Right atrium auricular region (tissue), 2 donors: ENCODE data around the gene MDK. TPM values are rescaled to one million over a fixed set of nuclear protein-coding genes. Genes with fewer than 3 reads are reported as not detected.

Source experiments
- DNase-seq: peaks from one replicate; pipeline ENCODE4 v3.0.0-alpha.2; 2019; ENCODE audit warnings: low spot score
- H3K27ac ChIP-seq, 2 donors: fragments of 200-600 bp; sonication (generic); 1 replicate in 1 of 2; 2 replicates in 1 of 2; pipeline ENCODE4 v1.5.1; 2016 to 2019
- H3K27me3 ChIP-seq, 2 donors: fragments of 200-600 bp; sonication (generic); one replicate each; pipeline versions ENCODE4 v1.5.1 to v1.6.0; 2017 to 2019
- H3K36me3 ChIP-seq: fragments of 200-600 bp; sonication (generic); one replicate; pipeline ENCODE4 v1.5.1; 2016
- H3K4me1 ChIP-seq, 2 donors: fragments of 200-600 bp; sonication (generic); one replicate each; pipeline versions ENCODE4 v1.5.1 to v1.6.0; 2017 to 2019
- H3K4me3 ChIP-seq, 2 donors: fragments of 200-600 bp; sonication (generic); 1 replicate in 1 of 2; 2 replicates in 1 of 2; pipeline ENCODE4 v1.5.1; 2017 to 2019; ENCODE audit warnings: mild to moderate bottlenecking in 1 of 2, moderate library complexity in 1 of 2
- H3K9me3 ChIP-seq, 2 donors: fragments of 200-600 bp; sonication (generic); one replicate each; pipeline ENCODE4 v1.5.1; 2019
- CTCF ChIP-seq, 2 donors: fragments of 200-600 bp; sonication (generic); IDR thresholded peaks; one replicate each; pipeline ENCODE4 v1.5.1; 2019; ENCODE audit warnings: antibody characterized with exemption in 2 of 2
- total RNA-seq, 2 donors: library from RNA; depleted of rRNA; stranded (reverse); fragments of >200 nt; gene quantifications; one replicate each; pipeline ENCODE4 v1.1.0, GENCODE V29; 2016

Gene MDK
- total RNA-seq, 2 donors from 2014 or later, result 11.9 to 26.4 TPM

- H3K27me3 ChIP-seq, result no peaks in the 10 kb centered on the region
- peaks cover 91% of the 10 kb centered on the region for H3K36me3 ChIP-seq
- no peak overlapping the region for H3K27ac ChIP-seq
- H3K4me3 ChIP-seq, result no peak overlapping the region
- H3K9me3 ChIP-seq, result no peaks in the 10 kb centered on the region
- no peak for TF ChIP-seq CTCF (IDR thresholded peaks at IDR 0.05)
- no peak for DNase-seq
- H3K4me1 ChIP-seq, result no peaks in the 10 kb centered on the region
Measured at GRCh38 chr11:46373787-46374740, 7.4 kb upstream of the MDK start.

- no peak overlapping the region for H3K27ac ChIP-seq
- H3K36me3 ChIP-seq, result peaks cover 84% of the 10 kb centered on the region
- no peak overlapping the region for H3K4me3 ChIP-seq
- DNase-seq, result no peak
- no peaks in the 10 kb centered on the region for H3K9me3 ChIP-seq
- no peaks in the 10 kb centered on the region for H3K27me3 ChIP-seq
- H3K4me1 ChIP-seq, result peaks cover 0 to 2% of the 10 kb centered on the region in 2 donors
- no peak for TF ChIP-seq CTCF (IDR thresholded peaks at IDR 0.05)
Measured at GRCh38 chr11:46374815-46375214, 6.7 kb upstream of the MDK start.

- Histone ChIP-seq H3K9me3 (no peaks in the 10 kb centered on the region), H3K4me1 (peaks cover 0 to 9% of the 10 kb centered on the region in 2 donors), H3K27ac (no peak overlapping the region), H3K36me3 (peaks cover 77% of the 10 kb centered on the region), H3K4me3 (no peak overlapping the region), H3K27me3 (no peaks in the 10 kb centered on the region)
- DNase-seq, result no peak
- TF ChIP-seq CTCF (IDR thresholded peaks at IDR 0.05), result no peak
Measured at GRCh38 chr11:46375392-46376101, 5.9 kb upstream of the MDK start.

- Histone ChIP-seq H3K27ac (no peak overlapping the region), H3K9me3 (no peaks in the 10 kb centered on the region), H3K27me3 (no peaks in the 10 kb centered on the region), H3K36me3 (peaks cover 70% of the 10 kb centered on the region), H3K4me3 (no peak overlapping the region), H3K4me1 (peaks cover 0 to 14% of the 10 kb centered on the region in 2 donors)
- no peak for TF ChIP-seq CTCF (IDR thresholded peaks at IDR 0.05)
- no peak for DNase-seq
Measured at GRCh38 chr11:46376258-46377050, 5.0 kb upstream of the MDK start.

GRCh38 chr11:46377290-46377689, 4.2 kb upstream of the MDK start:
- TF ChIP-seq CTCF (IDR thresholded peaks at IDR 0.05), result no peak
- no peaks in the 10 kb centered on the region for H3K27me3 ChIP-seq
- peaks cover 0 to 21% of the 10 kb centered on the region in 2 donors for H3K4me1 ChIP-seq
- no peak overlapping the region for H3K27ac ChIP-seq
- no peak overlapping the region for H3K4me3 ChIP-seq
- peaks cover 61% of the 10 kb centered on the region for H3K36me3 ChIP-seq
- no peak for DNase-seq
- no peaks in the 10 kb centered on the region for H3K9me3 ChIP-seq
